Uterus (tissue), 2 donors: ENCODE data around the gene GRM5.

Source experiments
- POLR2A ChIP-seq, 2 donors: fragments of 450-650 bp; IDR thresholded peaks; one replicate each; pipeline ENCODE4 v1.6.1; 2016; ENCODE audit warnings: antibody characterized with exemption in 2 of 2, mild to moderate bottlenecking in 1 of 2, moderate library complexity in 1 of 2
- TF ChIP-seq, protein P1 (sequence below), 4 experiments: fragments of 200-600 bp in 2 of 4; fragments of 450-650 bp in 2 of 4; sonication (generic) in 2 of 4; IDR thresholded peaks; one replicate each; pipeline ENCODE4 v1.5.1; 2016 to 2019; ENCODE audit warnings: antibody characterized with exemption in 4 of 4, mild to moderate bottlenecking in 2 of 4, moderate library complexity in 1 of 4

- TF ChIP-seq, protein P1, sequence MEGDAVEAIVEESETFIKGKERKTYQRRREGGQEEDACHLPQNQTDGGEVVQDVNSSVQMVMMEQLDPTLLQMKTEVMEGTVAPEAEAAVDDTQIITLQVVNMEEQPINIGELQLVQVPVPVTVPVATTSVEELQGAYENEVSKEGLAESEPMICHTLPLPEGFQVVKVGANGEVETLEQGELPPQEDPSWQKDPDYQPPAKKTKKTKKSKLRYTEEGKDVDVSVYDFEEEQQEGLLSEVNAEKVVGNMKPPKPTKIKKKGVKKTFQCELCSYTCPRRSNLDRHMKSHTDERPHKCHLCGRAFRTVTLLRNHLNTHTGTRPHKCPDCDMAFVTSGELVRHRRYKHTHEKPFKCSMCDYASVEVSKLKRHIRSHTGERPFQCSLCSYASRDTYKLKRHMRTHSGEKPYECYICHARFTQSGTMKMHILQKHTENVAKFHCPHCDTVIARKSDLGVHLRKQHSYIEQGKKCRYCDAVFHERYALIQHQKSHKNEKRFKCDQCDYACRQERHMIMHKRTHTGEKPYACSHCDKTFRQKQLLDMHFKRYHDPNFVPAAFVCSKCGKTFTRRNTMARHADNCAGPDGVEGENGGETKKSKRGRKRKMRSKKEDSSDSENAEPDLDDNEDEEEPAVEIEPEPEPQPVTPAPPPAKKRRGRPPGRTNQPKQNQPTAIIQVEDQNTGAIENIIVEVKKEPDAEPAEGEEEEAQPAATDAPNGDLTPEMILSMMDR (IDR thresholded peaks at IDR 0.05), result no peak
- TF ChIP-seq POLR2A (IDR thresholded peaks at IDR 0.05), result no peak
Measured at GRCh38 chr11:88779577-88779976, 286.2 kb downstream of the GRM5 start.
